GM21381 (cell line): ENCODE measurements around the gene HS3ST5.
"Not testable (repeated sequence)": the region's sequence is repeated elsewhere in the genome, so short reads cannot be mapped to it uniquely, and the experiment has no call there.

Experiments
- ATAC-seq: cut with Tn5 transposase; IDR thresholded peaks from one replicate; pipeline ENCODE4 v1.9.1; 2021; ENCODE audit warnings: mild to moderate bottlenecking, moderate library complexity; ENCODE audit not compliant: unreplicated experiment

Gene HS3ST5

GRCh38 chr6:114339706-114340105 is 3.1 kb downstream of the HS3ST5 start:
- ATAC-seq = no peak

- no peak for ATAC-seq
These were observed 8.6 kb downstream of the HS3ST5 start for GRCh38 chr6:114334237-114334636.

DNA sequence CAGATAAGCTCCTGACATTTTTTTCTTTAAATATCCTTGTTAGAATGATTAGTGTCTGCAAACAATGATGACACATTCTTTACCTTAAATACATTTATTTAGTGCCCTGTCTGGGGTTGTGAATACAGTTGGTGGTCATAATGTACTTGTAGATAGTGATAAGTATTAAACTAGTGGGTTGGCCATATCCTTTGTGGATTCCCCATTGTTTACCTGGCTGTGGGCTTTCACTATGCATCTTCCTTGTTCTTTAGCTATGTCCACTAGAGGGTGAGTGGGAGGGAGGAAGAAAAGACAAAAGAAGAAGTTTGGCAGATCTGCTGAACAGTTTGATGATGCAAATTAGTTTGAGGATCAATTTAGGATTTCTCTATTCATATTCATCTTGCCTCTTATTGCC is 15.7 kb downstream of the HS3ST5 start:
- no peak for ATAC-seq

DNA sequence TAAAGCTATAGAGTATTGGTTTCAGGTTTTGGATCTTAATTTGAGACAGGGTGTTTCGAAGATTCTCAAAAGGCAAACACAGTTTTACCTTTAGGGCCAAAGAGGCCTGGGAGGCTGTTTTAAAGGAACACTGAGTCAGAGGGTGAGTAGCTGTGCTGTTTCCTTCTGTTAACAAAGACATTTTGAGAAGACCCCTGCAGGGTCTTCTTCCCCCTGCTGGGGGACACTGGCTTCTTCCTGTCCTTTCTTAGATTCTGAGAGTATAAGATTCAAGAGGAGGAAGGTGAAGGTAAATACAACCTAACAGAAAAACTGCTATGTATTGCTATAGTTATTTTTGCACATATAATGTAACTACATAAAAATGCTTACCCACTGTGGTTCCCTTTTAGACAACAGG is 19.0 kb downstream of the HS3ST5 start:
- no peak for ATAC-seq

DNA sequence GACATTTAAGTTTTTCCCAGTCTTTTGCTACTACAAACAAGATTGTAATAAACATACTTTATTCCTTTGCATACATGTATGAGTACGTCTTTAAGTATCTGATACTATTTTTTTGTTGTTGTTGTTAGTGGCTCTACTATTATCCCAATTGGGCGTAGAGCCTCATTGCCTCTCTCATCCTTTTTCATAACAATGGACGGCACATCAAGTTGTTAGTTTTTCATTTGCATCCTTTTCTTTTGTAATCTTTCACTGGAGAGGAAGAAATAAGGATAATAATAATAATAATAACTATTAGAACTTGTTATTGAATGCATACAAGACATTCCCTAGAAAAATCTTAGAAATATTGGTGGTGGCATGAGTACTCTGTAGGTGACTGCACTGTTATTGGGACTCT is 23.1 kb downstream of the HS3ST5 start:
- ATAC-seq = no peak

- no peak for ATAC-seq
These were observed 26.8 kb downstream of the HS3ST5 start for GRCh38 chr6:114315831-114316595.

- ATAC-seq = not testable (repeated sequence)
These were observed 29.0 kb downstream of the HS3ST5 start for GRCh38 chr6:114313816-114314215.

DNA sequence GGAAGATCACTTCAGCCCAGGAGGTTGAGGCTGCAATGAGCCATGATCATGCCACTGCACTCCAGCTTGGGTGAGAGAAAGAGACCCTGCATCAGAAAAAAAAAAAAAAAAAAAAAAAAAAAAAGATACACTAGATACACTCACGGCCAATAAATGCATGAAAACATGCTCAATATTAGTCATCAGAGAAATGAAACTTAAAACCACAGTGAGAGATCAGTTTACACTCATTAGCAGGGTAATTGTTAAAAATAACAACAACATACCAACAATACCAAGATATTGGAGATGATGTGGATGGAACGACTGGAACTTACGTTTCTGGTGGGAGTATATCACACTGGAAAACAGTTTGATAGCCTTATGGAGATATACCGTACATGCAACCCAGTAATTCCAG is 29.9 kb downstream of the HS3ST5 start:
- ATAC-seq = no peak

DNA sequence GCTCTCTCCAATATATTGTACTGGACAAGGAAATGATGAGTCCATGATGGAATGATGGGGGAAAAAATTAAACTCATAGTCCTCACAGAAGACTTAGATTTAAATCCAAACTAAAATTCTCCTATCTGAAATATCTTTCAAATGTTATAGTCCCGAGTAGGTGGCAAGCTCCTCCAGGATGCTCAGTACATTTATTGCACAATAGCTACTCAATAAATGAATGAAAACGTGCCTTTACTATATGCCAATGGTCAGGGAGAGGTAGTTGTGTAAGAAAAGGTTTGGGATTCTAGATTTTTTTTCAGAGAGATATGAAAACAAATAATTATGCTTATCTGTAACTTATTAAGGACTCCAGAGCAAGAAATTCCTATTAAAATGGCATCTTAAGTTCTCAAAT is 32.8 kb downstream of the HS3ST5 start:
- no peak for ATAC-seq

GRCh38 chr6:114304304-114304887 is 38.4 kb downstream of the HS3ST5 start:
- no peak for ATAC-seq

- no peak for ATAC-seq
These were observed 41.1 kb downstream of the HS3ST5 start for GRCh38 chr6:114301596-114302219.

GRCh38 chr6:114297135-114297534 is 45.7 kb downstream of the HS3ST5 start:
- ATAC-seq = no peak

GRCh38 chr6:114292431-114292830 is 50.4 kb downstream of the HS3ST5 start:
- ATAC-seq = no peak

- no peak for ATAC-seq
These were observed 51.4 kb downstream of the HS3ST5 start for GRCh38 chr6:114291428-114291827.

DNA sequence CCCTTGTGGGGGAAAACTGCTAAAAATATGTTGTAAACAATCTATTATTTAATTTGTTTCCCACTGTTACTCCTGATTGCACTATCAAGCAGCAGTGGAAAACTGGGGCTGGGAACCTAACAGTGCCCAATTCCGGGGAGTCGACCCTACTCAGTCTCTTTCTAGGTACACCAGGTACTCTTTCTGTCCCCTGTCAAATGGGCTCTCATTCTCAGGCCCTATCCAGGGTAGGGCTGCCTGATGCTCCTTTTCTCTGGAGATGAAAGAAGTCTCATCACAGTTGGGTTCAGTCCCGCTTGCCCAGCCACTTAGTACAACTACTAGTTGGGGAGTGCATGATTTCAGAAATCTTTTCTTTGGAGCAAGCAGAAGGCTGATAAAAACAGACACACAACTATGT is 52.0 kb downstream of the HS3ST5 start:
- no peak for ATAC-seq

GRCh38 chr6:114288701-114289495 is 53.9 kb downstream of the HS3ST5 start:
- ATAC-seq = no peak

- no peak for ATAC-seq
These were observed 55.4 kb downstream of the HS3ST5 start for GRCh38 chr6:114287461-114287860.

DNA sequence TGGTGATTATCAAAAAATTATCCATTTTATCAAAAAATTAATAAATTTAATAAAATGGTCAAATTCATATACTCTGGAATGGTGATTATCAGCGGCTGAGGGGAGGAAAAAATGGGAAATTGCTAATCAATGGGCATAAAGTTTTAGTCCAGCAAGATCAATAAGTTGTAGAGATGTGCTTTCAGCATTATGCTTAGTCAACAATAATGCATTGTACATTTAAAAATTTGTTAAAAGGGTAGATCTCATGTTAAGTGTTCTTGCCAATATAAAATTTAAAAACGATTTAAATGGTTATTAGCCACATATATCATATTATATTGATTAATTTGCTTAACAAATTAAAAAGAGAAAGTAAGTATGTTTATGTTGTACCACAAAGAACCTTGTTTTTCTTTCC is 56.6 kb downstream of the HS3ST5 start:
- no peak for ATAC-seq

- no peak for ATAC-seq
These were observed 58.5 kb downstream of the HS3ST5 start for GRCh38 chr6:114284281-114284680.

GRCh38 chr6:114282292-114282691 is 60.5 kb downstream of the HS3ST5 start:
- ATAC-seq = no peak

DNA sequence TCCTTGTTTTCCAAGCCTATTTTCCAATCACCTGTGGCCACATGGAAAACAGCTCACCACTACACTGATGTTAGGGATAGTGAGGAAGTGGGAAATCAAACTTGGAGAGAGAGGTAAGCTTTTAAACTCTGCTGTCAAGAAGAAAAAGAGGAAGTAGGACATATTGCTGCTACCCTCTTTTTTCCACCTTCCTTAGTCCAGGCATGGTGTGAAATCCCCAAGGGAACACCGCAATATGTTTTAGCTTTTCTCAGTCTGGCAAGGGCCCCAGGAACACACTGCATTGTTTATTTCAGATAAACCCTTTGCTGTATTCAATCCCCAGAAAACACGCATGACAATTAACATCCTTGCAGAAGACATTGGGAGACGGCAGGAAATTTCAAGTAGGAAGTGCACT is 61.3 kb downstream of the HS3ST5 start:
- no peak for ATAC-seq
